Stomach (tissue), 9 donors: ENCODE measurements around the gene CRYAA. TPM values are rescaled to one million over a fixed set of nuclear protein-coding genes. Genes with fewer than 3 reads are reported as not detected.

Experiments
- DNase-seq, 2 donors: peaks; one replicate each; pipeline versions ENCODE4 v3.0.0 to v3.0.0-alpha.2; 2013 to 2019
- H3K27ac ChIP-seq, 5 donors: fragments of 200-600 bp in 4 of 5; sonication (generic) in 4 of 5; one replicate each; pipeline ENCODE4 v1.5.1; 2013 to 2019; ENCODE audit warnings: mild to moderate bottlenecking in 1 of 5, moderate library complexity in 1 of 5
- H3K27me3 ChIP-seq, 3 donors: fragments of 200-600 bp; sonication (generic); one replicate each; pipeline ENCODE4 v1.5.1; 2017 to 2019; ENCODE audit warnings: mixed run types in 1 of 3
- H3K36me3 ChIP-seq, 4 donors: fragments of 200-600 bp; sonication (generic); 1 replicate in 3 of 4; 2 replicates in 1 of 4; pipeline ENCODE4 v1.5.1; 2016 to 2019
- H3K4me1 ChIP-seq, 4 donors: fragments of 200-600 bp; sonication (generic); one replicate each; pipeline ENCODE4 v1.5.1; 2016 to 2019
- H3K4me3 ChIP-seq, 4 donors: fragments of 200-600 bp; sonication (generic) in 3 of 4; one replicate each; pipeline ENCODE4 v1.5.1; 2016 to 2019; ENCODE audit warnings: mild to moderate bottlenecking in 1 of 4
- H3K9me3 ChIP-seq, 4 donors: fragments of 200-600 bp; sonication (generic); one replicate each; pipeline ENCODE4 v1.5.1; 2016 to 2019
- CTCF ChIP-seq, 7 experiments: fragments of 450-650 bp in 4 of 7; fragments of 200-600 bp in 3 of 7; sonication (generic) in 3 of 7; IDR thresholded peaks; one replicate each; pipeline ENCODE4 v1.5.1; 2016 to 2019; ENCODE audit warnings: antibody characterized with exemption in 7 of 7, control low read depth in 2 of 7, mild to moderate bottlenecking in 1 of 7
- EP300 ChIP-seq: sonication (generic); formaldehyde crosslinking; IDR thresholded peaks from one replicate; pipeline ENCODE4 v1.6.1; 2017; ENCODE audit warnings: antibody characterized with exemption
- POLR2A ChIP-seq, 4 donors: fragments of 450-650 bp; IDR thresholded peaks; one replicate each; pipeline ENCODE4 v1.6.1; 2016; ENCODE audit warnings: antibody characterized with exemption in 4 of 4, control low read depth in 2 of 4, mild to moderate bottlenecking in 1 of 4, moderate library complexity in 1 of 4
- POLR2AphosphoS5 ChIP-seq, 3 donors: sonication (generic); formaldehyde crosslinking; IDR thresholded peaks; one replicate each; pipeline ENCODE4 v1.6.1; 2016; ENCODE audit warnings: antibody characterized with exemption in 3 of 3
- WGBS, 5 donors: extraction: QIAGEN DNeasy Blood & Tissue Kit in 3 of 5; methylation state at CpG; one replicate each; pipeline versions ENCODE4 v1.1.5 to v1.1.7; 2013 to 2018; 5-methylcytosine and 5-hydroxymethylcytosine counted together
- intact Hi-C: fragments of 100-400 bp; cut with DNase I; formaldehyde crosslinking; loops from one replicate; pipeline ENCODE4 v1.15.1; 2023; ENCODE audit warnings: low total_unique reads
- polyA plus RNA-seq, 3 donors: library from polyadenylated mRNA; stranded (reverse); fragments of 200-250 nt; gene quantifications; one replicate each; pipeline ENCODE4 v1.2.3, GENCODE V29; 2013
- total RNA-seq, 5 donors: library from RNA; depleted of rRNA; stranded (reverse); fragments of >200 nt; gene quantifications; one replicate each; pipeline versions ENCODE4 v1.1.0 to v1.2.3, GENCODE V29; 2014 to 2016
- donor health status: healthy with polysubstance abuse.
- donor health status: Bipolar disorder and iron deficiency.
- donor health status: healthy.

Gene CRYAA
- total and polyA plus RNA-seq, 8 donors = not detected

GRCh38 chr21:43201491-43201890 is 32.7 kb downstream of the CRYAA start:
- WGBS, 5 donors = 80 to 89% (median 87%) methylated on average over 1 of the region's 1 CpG
- Histone ChIP-seq H3K9me3 (peaks cover 0 to 32% (median 19%) of the 10 kb centered on the region in 4 donors), H3K27me3 (peaks cover 0 to 1% (median 0%) of the 10 kb centered on the region in 3 donors), H3K27ac (no peak overlapping the region), H3K36me3 (no peaks in the 10 kb centered on the region), H3K4me1 (peaks cover 0 to 10% (median 2%) of the 10 kb centered on the region in 4 donors), H3K4me3 (no peak overlapping the region)
- TF ChIP-seq CTCF (IDR thresholded peaks at IDR 0.05) = no peak
- intact Hi-C loops = no loop called here
- peak in 1 of 2 donors; percentile 0 for DNase-seq

GRCh38 chr21:43203591-43203990 is 34.8 kb downstream of the CRYAA start:
- H3K36me3 ChIP-seq = no peaks in the 10 kb centered on the region
- 75 to 88% (median 83%) methylated on average over 6 of the region's 6 CpGs for WGBS, 5 donors
- H3K4me1 ChIP-seq = no peaks in the 10 kb centered on the region
- DNase-seq = peak in 1 of 2 donors; percentile 0
- H3K27me3 ChIP-seq = peaks cover 0 to 22% (median 0%) of the 10 kb centered on the region in 3 donors
- TF ChIP-seq POLR2A (IDR thresholded peaks at IDR 0.05) (no peak), EP300 (no peak), CTCF (IDR thresholded peaks at IDR 0.05) (no peak), POLR2AphosphoS5 (IDR thresholded peaks at IDR 0.05) (no peak)
- intact Hi-C loops = no loop called here
- H3K9me3 ChIP-seq = peaks cover 0 to 32% (median 19%) of the 10 kb centered on the region in 4 donors
- H3K4me3 ChIP-seq = no peak overlapping the region
- H3K27ac ChIP-seq = no peak overlapping the region

GRCh38 chr21:43204638-43205037 is 35.8 kb downstream of the CRYAA start:
- TF ChIP-seq EP300 = no peak
- TF ChIP-seq CTCF (IDR thresholded peaks at IDR 0.05) = no peak
- Histone ChIP-seq H3K36me3 (no peaks in the 10 kb centered on the region), H3K27me3 (peaks cover 0 to 31% (median 0%) of the 10 kb centered on the region in 3 donors), H3K4me3 (no peak overlapping the region), H3K9me3 (peaks cover 0 to 32% (median 19%) of the 10 kb centered on the region in 4 donors), H3K27ac (no peak overlapping the region), H3K4me1 (peaks cover 0 to under 1% (median 0%) of the 10 kb centered on the region in 4 donors)
- WGBS, 5 donors = 92 to 98% (median 94%) methylated on average over 7 of the region's 7 CpGs
- DNase-seq = no peak
- intact Hi-C loops = no loop called here

- Histone ChIP-seq H3K9me3 (peaks cover 0 to 18% (median 10%) of the 10 kb centered on the region in 4 donors), H3K4me3 (no peak overlapping the region), H3K4me1 (peaks cover 11 to 19% (median 13%) of the 10 kb centered on the region in 4 donors), H3K27ac (no peak overlapping the region), H3K36me3 (no peaks in the 10 kb centered on the region), H3K27me3 (peaks cover 0 to 41% (median 0%) of the 10 kb centered on the region in 3 donors)
- 83 to 88% (median 87%) methylated on average over 18 of the region's 18 CpGs for WGBS, 5 donors
- intact Hi-C loops = no loop called here
- TF ChIP-seq EP300 (no peak), CTCF (IDR thresholded peaks at IDR 0.05) (no peak), POLR2A (IDR thresholded peaks at IDR 0.05) (no peak), POLR2AphosphoS5 (IDR thresholded peaks at IDR 0.05) (no peak)
- DNase-seq = peak in 1 of 2 donors; percentile 0
Measured at GRCh38 chr21:43206231-43207042, 37.6 kb downstream of the CRYAA start.
